Neuron (in vitro differentiated cells): Measurements from ENCODE around the gene VPS8.
"Not testable (repeated sequence)": the region's sequence is repeated elsewhere in the genome, so short reads cannot be mapped to it uniquely, and the experiment has no call there.

Experiments used
- H2AFZ ChIP-seq: one replicate; pipeline ENCODE4 v1.6.1; 2013; ENCODE audit warnings: low read depth, mild to moderate bottlenecking, inconsistent platforms, low read length, moderate library complexity
- H3K27me3 ChIP-seq: one replicate; pipeline ENCODE4 v1.6.1; 2013; ENCODE audit warnings: low read length; ENCODE audit not compliant: insufficient read depth
- H3K36me3 ChIP-seq: one replicate; pipeline ENCODE4 v1.6.1; 2013; ENCODE audit warnings: low read length; ENCODE audit not compliant: insufficient read depth
- H3K4me1 ChIP-seq: one replicate; pipeline ENCODE4 v1.6.1; 2013; ENCODE audit warnings: low read length; ENCODE audit not compliant: insufficient read depth
- H3K4me3 ChIP-seq: 2 replicates; pipeline ENCODE4 v1.5.1; 2013; ENCODE audit warnings: mild to moderate bottlenecking, low read length, moderate library complexity
- H3K9me3 ChIP-seq: one replicate; pipeline ENCODE4 v1.6.1; 2013; ENCODE audit warnings: low read length

Gene VPS8

DNA sequence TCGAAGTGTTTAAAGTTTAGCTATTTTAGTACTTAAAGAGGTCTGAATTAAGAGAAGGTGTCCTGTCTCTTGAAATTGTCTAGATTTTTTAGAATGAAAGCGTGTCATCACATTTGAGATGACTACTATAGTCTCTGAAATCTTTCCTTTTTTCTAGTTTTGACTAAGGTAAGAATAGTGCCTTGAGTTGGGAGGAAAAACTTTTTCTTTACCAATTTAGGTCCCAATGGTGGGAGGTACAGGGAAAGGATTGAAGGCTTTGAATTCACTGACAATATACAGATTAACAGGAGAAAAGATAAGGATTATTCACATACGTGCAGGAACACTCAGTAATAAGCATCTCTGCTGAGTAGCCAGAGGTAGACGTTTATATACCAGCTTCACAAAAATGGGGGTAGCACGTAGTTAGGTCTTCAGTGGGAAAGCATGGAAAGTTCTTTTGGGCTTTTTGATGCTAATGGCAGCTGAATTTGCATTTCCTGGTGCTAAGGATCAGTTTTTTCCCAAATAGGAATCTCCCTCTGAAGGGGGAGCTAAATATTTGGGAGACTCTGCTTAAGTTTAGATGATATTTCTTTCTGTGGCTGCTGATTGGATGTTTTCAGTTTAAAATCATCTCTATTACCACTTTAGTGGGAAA lies 88.1 kb downstream of the VPS8 start:
- Histone ChIP-seq H3K27me3 (no peaks in the 10 kb centered on the region), H3K36me3 (peaks cover 2% of the 10 kb centered on the region), H3K4me3 (no peak overlapping the region), H2AFZ (no peak overlapping the region), H3K9me3 (peaks cover 3% of the 10 kb centered on the region), H3K4me1 (no peaks in the 10 kb centered on the region)

GRCh38 chr3:184907031-184907430 lies 95.1 kb downstream of the VPS8 start:
- H3K4me3 ChIP-seq, H3K9me3 ChIP-seq, H3K27me3 ChIP-seq, H3K36me3 ChIP-seq, H2AFZ ChIP-seq: not testable (repeated sequence)
- H3K4me1 ChIP-seq = peaks cover 14% of the 10 kb centered on the region

- H3K4me3 ChIP-seq = no peak overlapping the region
- H3K4me1 ChIP-seq = peaks cover 14% of the 10 kb centered on the region
- H2AFZ ChIP-seq = no peak overlapping the region
Measured at GRCh38 chr3:184907681-184908649, 96.0 kb downstream of the VPS8 start.

GRCh38 chr3:184908859-184909258 lies 96.9 kb downstream of the VPS8 start:
- Histone ChIP-seq H3K36me3 (no peaks in the 10 kb centered on the region), H3K9me3 (peaks cover 8% of the 10 kb centered on the region), H3K27me3 (no peaks in the 10 kb centered on the region), H3K4me3 (no peak overlapping the region), H3K4me1 (peaks cover 14% of the 10 kb centered on the region), H2AFZ (no peak overlapping the region)

More at GRCh38 chr3:184907681-184908649, 96.0 kb downstream of the VPS8 start:
- H3K27me3 ChIP-seq = no peaks in the 10 kb centered on the region
- H3K9me3 ChIP-seq = peaks cover 8% of the 10 kb centered on the region
- no peaks in the 10 kb centered on the region for H3K36me3 ChIP-seq

DNA sequence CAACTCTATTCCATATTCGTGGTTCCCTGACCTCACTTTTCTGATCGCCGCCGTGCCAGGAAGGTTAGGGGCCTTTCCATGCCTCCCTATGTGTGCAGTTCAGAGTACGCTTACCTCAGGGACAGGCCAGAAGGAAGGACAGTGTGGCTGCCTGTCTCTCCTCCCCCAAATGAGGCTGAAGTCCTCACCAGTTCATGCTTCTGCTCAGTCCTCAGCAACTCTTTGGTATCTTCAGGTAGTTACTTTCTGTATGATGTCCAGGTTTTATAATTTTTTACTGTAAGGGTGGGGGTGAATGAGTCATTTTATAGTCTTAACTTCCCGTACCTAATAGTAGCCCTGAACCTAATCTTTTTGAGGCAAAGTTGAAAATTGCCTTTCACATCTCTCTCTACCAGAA lies 98.7 kb downstream of the VPS8 start:
- Histone ChIP-seq H3K27me3 (no peaks in the 10 kb centered on the region), H3K4me3 (no peak overlapping the region), H3K9me3 (peaks cover 5% of the 10 kb centered on the region), H2AFZ (no peak overlapping the region), H3K4me1 (peaks cover 14% of the 10 kb centered on the region), H3K36me3 (no peaks in the 10 kb centered on the region)

GRCh38 chr3:184911570-184911969 lies 99.6 kb downstream of the VPS8 start:
- H3K4me3 ChIP-seq = no peak overlapping the region
- no peak overlapping the region for H2AFZ ChIP-seq
- peaks cover 14% of the 10 kb centered on the region for H3K4me1 ChIP-seq
- H3K9me3 ChIP-seq = peaks cover 5% of the 10 kb centered on the region
- H3K36me3 ChIP-seq = peaks cover 6% of the 10 kb centered on the region
- H3K27me3 ChIP-seq = no peaks in the 10 kb centered on the region

DNA sequence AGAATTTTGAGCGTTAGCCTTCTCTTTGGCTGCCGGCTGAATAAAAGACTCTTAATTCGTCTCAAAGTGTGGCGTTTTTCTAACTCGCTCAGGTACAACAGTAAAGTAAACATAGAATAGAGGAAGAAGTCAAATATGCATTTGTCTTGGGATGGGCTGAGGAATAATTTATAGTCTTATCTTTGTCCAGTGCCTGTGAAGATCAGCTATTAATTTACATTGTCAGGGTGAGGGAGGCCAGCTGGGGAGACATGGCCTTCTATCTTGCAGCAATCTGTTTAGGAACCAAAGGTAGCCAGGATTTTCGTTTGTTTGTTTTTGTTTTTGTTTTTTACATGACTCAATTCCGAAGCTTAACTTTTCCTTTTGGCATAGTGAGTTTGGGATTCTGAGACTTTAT lies 100.2 kb downstream of the VPS8 start:
- Histone ChIP-seq H3K4me3 (no peak overlapping the region), H2AFZ (no peak overlapping the region), H3K27me3 (no peaks in the 10 kb centered on the region), H3K9me3 (peaks cover 5% of the 10 kb centered on the region), H3K36me3 (peaks cover 10% of the 10 kb centered on the region), H3K4me1 (peaks cover 10% of the 10 kb centered on the region)

GRCh38 chr3:184914628-184915027 lies 102.7 kb downstream of the VPS8 start:
- Histone ChIP-seq H3K9me3 (no peaks in the 10 kb centered on the region), H3K4me3 (no peak overlapping the region), H2AFZ (no peak overlapping the region), H3K4me1 (peaks cover 6% of the 10 kb centered on the region), H3K27me3 (no peaks in the 10 kb centered on the region), H3K36me3 (peaks cover 15% of the 10 kb centered on the region)

- H3K36me3 ChIP-seq = peaks cover 28% of the 10 kb centered on the region
- peaks cover 6% of the 10 kb centered on the region for H3K4me1 ChIP-seq
- H3K9me3 ChIP-seq = no peaks in the 10 kb centered on the region
- no peaks in the 10 kb centered on the region for H3K27me3 ChIP-seq
- no peak overlapping the region for H2AFZ ChIP-seq
- H3K4me3 ChIP-seq = no peak overlapping the region
Measured at GRCh38 chr3:184918750-184919149, 106.8 kb downstream of the VPS8 start.

DNA sequence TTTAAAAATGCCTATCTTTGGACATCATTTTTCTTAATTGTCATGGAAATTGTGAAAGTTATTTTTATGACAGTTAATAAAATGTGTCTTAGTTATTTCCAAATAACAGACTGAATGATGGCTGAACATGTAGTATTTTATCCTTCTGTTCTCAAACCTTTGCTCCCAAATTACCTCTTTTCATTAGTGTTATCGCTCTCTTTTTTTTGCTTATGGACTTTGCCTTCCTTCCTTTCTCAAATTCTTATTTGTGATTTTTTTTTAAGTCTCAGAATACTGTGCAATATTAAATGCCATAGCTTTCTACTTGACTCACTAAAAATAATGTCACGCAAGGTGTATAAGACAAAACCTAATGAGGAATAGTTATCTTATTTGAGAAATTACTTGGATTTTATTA lies 107.7 kb downstream of the VPS8 start:
- Histone ChIP-seq H3K4me3 (no peak overlapping the region), H3K27me3 (no peaks in the 10 kb centered on the region), H3K9me3 (no peaks in the 10 kb centered on the region), H3K36me3 (peaks cover 30% of the 10 kb centered on the region), H3K4me1 (peaks cover 6% of the 10 kb centered on the region), H2AFZ (no peak overlapping the region)

GRCh38 chr3:184924547-184924946 lies 112.6 kb downstream of the VPS8 start:
- Histone ChIP-seq H3K4me1 (no peaks in the 10 kb centered on the region), H3K9me3 (no peaks in the 10 kb centered on the region), H2AFZ (no peak overlapping the region), H3K36me3 (peaks cover 34% of the 10 kb centered on the region), H3K4me3 (no peak overlapping the region), H3K27me3 (no peaks in the 10 kb centered on the region)

DNA sequence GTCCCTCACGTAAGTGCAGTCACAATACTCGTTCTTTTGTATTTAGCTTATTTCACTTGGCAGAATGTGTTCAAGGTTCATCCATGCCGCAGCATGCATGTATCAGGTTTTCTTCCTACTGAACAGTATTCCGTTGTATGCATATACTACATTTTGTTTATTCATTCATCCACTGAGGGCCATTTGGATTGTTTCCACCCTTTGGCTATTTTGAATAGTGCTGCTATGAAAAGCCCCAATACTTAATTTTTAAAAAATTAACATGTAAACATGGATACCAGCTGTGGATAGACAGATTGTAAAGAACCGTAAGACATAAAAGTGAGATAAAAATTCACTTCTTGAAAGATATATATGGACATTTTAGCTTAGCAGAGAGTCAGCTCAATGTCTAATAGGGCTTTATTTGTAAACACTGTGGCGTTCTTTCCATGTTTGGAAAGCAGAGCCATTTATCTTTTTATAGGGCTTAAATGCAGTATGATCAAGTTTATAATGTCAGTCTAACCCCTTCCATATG lies 115.9 kb downstream of the VPS8 start:
- Histone ChIP-seq H3K4me3 (no peak overlapping the region), H3K4me1 (no peaks in the 10 kb centered on the region), H3K9me3 (no peaks in the 10 kb centered on the region), H3K27me3 (no peaks in the 10 kb centered on the region), H2AFZ (no peak overlapping the region), H3K36me3 (peaks cover 26% of the 10 kb centered on the region)

DNA sequence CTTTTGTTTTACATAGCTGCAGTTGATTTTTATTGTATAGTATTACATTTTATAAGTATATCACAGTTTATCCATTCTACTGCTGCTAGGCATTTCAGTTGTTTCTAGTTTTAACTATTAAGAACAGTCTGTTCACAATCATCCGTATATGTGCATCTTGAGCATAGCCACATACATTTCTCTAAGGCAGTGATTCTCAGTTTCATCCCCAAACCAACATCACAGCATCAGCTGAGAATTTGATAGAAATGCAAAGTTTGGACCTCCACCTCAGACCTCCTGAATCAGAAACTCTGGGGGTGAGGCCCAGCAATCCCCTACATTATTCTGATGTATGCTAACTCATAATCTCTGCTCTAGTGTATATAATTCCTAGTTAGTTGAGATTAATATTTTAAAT lies 120.8 kb downstream of the VPS8 start:
- H3K9me3 ChIP-seq = no peaks in the 10 kb centered on the region
- no peaks in the 10 kb centered on the region for H3K4me1 ChIP-seq
- H3K4me3 ChIP-seq = no peak overlapping the region
- no peak overlapping the region for H2AFZ ChIP-seq
- peaks cover 11% of the 10 kb centered on the region for H3K36me3 ChIP-seq
- no peaks in the 10 kb centered on the region for H3K27me3 ChIP-seq
